G401.6 (cell line): Measurements from ENCODE around the gene ZNF138.
A peak's percentile ranks its signal among the peaks of the same experiment; 100 is the strongest.
"Not testable (repeated sequence)": the region's sequence is repeated elsewhere in the genome, so short reads cannot be mapped to it uniquely, and the experiment has no call there.

Experiments used
- FAIRE-seq: peaks from 2 replicates; lab custom pipeline; 2012; peaks lifted over from hg19 to GRCh38; lab: Jason Lieb, UNC

ZNF138 gene

GRCh38 chr7:64794171-64794844, at the start of gene ZNF138:
Gene ZNF138 (plus strand): TSS chr7:64794428. CDS start chr7:64794569, 141 bp downstream.
- FAIRE-seq, result peak; percentile 96

DNA sequence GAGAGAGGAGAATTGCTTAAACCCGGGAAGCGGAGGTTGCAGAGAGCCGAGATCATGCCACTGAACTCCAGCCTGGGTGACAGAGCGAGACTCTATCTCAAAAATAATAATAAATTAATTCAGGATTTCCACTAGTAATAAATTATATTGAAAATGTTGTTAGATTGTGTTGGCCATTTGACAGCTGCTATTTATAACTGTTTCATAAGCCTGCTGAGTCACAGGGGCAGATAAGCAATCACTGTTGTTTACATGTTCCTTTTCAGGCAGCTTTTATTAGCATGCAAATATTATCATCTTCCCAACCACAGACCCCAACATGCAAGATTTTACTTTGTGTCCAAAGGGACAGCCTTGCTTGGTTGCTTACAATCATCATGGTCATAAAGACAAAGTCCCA, 49.5 kb upstream of the ZNF138 start:
- no peak for FAIRE-seq

DNA sequence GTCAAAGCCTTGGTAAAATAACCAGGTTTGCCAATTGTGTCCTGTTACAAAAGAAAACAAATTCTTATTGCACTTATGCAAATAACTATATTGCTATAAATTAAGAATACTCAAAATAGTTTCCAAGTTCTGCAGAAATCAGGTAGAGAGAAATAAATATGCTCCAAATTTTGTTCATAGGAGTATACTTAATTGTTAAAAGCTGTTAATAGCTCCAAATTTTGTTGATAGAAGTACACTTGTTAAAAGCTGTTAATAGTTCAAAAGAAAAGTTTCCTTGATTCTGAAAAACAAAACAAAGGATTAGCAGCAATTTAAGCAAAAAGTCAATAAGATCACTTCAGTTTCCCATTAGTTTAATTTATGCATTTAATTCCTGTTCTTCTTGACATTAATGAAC, 46.4 kb upstream of the ZNF138 start:
- FAIRE-seq, result peak; percentile 23

DNA sequence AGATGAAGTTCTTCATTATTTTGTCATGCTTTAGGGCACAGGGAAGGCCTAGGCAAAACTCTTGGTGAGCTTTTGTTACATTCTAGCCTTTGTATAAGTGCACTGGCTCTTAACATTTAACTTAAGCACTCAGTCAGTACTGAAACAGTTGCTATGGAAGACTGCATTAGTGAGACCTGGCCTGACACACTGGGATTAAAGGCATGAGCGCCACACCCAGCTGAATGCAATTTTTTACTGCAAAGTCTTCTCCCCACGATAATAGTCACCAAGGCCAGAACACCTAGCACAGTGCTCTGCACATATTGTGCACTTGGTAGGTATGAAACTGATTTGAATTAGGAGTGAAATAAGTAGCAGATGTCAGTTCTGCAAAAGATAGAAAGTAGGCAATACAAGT, 41.2 kb upstream of the ZNF138 start:
- FAIRE-seq, result no peak

DNA sequence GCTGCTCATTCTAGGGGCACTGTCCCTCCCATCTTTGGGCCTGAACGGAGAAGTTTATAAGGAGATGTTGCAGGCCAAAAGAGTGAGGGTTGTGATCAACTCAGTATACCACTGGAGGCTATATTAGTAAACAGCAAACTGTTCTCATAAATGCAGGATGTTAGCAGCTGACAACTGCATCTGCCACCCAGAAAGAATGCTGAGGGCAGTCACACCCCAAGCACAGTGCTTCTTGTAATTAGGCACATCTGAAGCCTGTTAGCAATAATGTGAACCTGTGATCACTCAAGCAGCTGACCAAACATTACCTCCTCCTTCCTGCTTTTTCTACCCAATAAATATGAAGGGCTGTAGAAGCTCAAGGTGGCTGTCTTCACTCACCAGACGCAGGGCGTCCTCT, 38.4 kb upstream of the ZNF138 start:
- FAIRE-seq, result no peak

DNA sequence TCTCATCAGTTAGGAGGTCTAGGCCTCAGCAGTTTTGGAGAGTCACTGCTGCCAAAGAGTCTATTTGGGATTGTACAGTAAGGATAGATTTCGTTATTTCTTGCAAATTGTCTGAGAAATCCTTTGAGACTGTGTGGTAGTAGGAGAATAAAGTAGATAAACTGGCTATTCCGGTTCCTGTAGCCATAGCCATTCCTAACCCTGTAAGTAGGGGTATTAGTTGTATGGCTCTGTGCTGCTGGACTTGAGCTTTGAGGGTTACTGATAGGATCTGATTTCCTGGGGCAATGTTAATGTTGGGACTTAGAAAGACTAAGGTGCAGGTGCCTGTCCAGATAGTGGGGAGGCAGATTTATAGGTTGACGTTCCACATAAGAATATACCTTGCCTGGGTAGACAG, 36.1 kb upstream of the ZNF138 start:
- no peak for FAIRE-seq

DNA sequence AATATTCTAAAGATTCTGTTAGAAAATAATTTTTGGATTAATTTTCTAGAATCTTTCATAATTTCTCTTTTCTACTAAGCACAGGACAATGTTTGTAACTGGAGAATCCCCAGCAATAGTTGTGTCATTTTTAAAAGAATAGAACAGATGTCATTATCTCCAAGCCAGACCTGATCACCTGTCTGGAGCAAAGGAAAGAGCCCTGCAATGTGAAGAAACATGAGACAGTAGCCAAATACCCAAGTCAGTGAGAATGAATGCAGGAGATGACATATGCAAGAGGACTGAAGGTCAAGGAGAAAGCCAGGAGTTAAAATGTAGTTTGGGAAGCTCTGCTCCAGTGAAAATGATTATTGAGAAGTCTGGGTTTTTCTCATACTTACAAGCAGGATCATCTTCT, 25.4 kb upstream of the ZNF138 start:
- FAIRE-seq, result no peak

DNA sequence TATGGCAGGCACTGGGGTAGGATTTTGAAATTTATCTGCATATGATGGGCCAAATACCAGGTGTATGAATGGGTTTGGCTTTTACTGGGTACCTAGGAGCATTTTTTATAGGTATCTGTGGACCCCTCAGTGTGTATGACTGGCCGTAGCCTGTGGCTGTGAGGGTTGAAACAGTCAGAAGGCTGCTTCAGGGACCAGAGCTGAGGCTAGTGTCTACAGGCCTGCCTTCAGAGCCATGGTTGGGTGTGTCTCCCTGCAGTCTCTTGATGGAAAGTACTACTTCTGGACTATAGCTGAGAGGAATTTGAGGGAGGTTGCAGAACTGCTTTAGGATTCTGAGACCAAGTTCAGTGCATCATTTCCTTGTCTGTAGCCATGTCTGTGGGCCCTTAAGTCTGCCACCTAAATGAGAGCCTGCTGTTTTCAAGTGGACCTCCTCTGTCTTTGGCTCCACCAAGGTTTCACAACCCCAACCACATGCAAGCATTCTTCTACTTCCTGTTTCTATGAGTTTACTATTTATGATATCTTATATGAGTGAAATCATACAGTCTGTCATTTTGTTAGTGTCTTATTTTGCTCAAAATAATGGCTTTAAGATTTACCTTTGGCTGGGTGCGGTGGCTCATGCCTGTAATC, 19.9 kb upstream of the ZNF138 start:
- no peak for FAIRE-seq

- FAIRE-seq, result no peak
These were observed 18.9 kb upstream of the ZNF138 start for GRCh38 chr7:64775289-64775688.

DNA sequence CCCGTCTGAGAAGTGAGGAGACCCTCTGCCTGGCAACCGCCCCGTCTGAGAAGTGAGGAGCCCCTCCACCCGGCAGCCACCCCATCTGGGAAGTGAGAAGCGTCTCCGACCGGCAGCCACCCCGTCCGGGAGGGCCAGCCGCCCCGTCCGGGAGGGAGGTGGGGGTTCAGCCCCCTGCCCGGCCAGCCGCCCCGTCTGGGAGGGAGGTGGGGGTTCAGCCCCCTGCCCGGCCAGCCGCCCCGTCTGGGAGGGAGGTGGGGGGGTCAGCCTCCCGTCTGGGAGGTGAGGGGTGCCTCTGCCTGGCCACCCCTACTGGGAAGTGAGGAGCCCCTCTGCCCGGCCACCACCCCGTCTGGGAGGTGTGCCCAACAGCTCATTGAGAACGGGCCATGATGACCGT, 9.4 kb upstream of the ZNF138 start:
- not testable (repeated sequence) for FAIRE-seq

DNA sequence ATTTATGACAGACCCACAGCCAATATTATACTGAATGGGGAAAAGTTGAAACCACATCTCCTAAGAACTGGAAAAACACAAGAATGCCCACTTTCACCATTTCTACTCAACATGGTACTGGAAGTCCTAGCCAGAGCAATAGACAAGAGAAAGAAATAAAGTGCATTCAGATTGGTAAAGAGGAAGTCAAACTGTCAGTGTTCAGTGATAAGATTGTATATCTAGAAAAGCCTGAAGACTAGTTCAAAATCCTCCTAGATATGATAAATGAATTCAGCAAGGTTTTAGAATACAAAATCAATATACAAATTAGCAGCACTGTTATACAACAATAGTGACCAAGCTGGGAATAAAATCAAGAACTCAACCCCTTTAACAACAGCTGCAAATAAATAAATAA, 6.9 kb upstream of the ZNF138 start:
- no peak for FAIRE-seq

- not testable (repeated sequence) for FAIRE-seq
These were observed 5.0 kb upstream of the ZNF138 start for GRCh38 chr7:64789241-64789640.

DNA sequence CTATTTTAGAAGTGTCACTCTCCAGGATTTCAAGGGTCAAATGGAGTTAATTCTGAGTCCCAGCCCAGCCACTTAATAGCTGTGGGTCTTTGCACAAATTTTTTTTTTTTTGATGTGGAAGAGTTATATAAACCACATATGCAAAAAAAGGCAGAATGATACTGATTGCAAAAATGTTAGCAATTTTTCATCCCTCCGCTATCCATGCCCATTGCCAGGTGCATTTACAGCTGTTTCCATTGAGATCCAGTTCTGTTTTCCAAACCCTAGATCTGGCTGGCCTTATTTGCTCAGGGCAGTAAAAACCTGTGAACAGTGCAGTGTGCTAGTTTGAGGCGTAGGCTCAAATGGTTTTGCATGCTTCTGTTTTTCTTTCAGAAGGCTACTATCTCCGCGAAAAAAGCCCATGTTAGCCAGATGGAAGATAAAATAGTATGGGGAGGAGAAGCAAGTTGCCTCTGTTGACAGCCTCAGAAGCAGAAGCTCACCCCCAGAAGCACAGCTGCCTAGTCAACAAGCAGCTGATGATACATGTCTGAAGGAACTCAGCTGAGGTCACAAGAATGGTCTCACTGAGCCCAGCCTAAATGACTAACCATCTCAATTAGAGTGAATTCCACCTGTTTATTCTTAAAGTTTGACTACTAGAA, 997 bp upstream of the ZNF138 start:
- FAIRE-seq, result no peak

DNA sequence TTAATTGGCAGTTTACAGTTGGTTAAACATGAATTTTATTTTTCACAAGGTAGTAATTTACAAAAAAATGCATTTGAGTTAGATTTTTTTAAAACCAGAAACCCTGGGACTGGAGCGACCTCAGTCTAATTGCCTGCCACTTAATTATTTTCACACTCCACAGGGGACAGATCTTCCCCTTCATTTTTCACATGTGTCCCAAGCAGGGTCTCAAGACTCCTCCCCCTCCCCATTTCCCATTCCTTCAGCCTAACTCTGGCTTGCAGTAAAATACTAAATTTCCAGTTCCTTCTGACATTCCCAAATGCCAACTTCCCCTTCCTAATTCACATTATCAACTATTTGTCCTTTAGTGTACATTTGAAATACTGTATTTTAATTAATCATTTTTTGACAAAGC, 948 bp downstream of the ZNF138 start:
- FAIRE-seq, result no peak

- FAIRE-seq, result not testable (repeated sequence)
These were observed 4.9 kb downstream of the ZNF138 start for GRCh38 chr7:64799169-64799568.

DNA sequence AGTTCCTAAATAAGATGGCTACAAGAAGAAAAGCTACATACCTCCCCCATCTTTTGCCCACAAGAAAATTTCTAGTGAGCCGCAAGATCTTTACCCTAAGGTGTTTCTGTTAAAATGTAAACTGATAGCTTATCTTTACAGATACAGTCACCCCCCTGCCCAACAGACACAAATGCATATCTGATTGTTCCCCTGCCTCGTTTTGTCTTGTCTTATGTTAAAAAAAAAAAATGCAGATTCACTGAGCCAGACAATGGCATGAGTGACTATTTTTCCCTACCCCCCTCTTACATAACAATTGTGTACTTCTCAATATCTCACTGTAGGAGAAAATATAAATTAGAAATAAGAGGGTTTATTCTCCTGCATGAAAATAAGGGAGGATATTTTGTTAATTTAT, 8.5 kb downstream of the ZNF138 start:
- FAIRE-seq, result no peak

- FAIRE-seq, result no peak
These were observed 13.6 kb downstream of the ZNF138 start for GRCh38 chr7:64807731-64808365.

DNA sequence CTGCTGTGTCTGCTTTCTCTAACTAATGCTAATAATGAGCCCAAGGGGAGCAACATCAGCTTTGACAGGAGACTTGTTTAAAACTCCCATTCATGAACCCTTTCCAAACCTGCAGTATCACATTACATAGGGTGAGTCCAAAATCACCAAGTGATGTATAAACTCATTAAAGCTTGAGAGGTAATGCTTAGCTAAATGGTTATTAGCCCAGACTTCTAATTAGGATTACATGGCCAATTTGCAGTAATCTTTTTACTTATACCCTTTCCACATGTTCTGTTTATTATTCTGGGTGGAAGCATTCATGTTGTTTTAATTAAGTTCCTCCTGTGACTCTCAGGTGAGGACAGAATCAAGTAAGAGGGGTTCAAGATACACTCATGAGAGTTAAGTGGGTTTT, 17.5 kb downstream of the ZNF138 start:
- no peak for FAIRE-seq

DNA sequence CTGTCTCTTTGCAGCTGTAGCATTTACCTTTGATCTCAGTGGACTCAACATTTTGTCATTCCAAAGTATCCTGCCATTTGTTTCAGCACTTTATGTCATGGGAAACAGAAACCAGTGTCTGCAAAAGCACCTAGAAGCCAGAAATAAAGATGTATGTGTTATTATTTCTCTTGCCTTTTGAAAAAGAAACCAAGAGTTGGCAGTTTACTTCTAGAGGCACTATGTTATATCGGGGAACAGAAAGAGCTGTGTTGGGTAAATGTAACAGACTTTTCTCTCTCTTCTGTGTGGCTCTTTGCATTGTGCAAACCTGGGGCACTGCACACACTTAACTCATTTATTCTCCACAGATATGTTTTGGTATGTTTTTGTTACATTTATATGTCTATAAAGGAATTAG, 36.7 kb downstream of the ZNF138 start:
- no peak for FAIRE-seq

GRCh38 chr7:64832136-64832535, 37.9 kb downstream of the ZNF138 start:
- no peak for FAIRE-seq

DNA sequence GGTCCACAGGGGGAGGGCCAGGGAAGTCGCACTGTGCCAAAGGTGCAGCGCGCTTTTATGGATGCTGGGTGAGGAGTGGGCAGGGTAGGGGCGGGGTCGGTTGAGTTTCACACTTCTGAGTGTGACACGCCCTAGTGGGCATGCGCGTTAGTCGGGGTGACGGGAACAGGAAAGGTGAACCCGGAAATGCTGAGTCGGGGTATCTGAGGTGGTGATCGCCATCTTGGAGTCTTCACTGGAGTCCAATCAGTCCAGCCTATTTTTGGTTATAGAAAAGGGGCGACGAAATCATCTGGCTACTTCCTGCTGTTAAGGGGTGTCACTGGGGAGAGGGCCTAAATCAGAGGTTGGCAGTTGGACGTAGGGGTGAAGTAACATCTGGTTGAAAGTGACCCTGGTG, 40.8 kb downstream of the ZNF138 start:
- no peak for FAIRE-seq

- FAIRE-seq, result not testable (repeated sequence)
These were observed 41.6 kb downstream of the ZNF138 start for GRCh38 chr7:64835856-64836255.

DNA sequence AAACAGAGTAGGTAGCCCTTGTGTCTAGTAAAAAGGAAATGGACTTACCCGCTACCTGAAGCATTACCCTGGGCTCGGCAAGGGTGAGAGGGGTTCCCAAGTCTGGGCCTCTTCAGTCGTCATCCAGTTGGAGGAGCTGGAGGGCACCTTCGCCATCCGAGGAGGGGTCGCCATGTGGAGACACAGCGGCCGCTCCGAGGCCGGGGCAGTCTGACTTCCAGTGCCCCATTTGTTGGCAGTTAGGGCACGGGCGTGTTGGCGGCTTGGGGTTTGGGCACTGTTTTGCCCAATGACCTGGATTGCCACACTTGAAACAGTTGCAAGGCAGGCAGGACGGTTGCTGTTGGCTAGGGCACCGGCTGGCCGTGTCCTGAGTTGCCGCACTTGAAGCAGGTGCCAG, 43.8 kb downstream of the ZNF138 start:
- not testable (repeated sequence) for FAIRE-seq
